Colonic mucosa (tissue), 4 donors: Measurements from ENCODE around the gene SUMO3. TPM values are rescaled to one million over a fixed set of nuclear protein-coding genes. Genes with fewer than 3 reads are reported as not detected.

Experiments used
- DNase-seq: peaks from one replicate; pipeline ENCODE4 v3.0.0-alpha.2; 2020
- H3K27ac ChIP-seq: fragments of 200-600 bp; one replicate; pipeline ENCODE4 v1.8.0; 2021
- H3K27me3 ChIP-seq: fragments of 200-600 bp; one replicate; pipeline ENCODE4 v1.8.0; 2021
- H3K36me3 ChIP-seq: fragments of 200-600 bp; one replicate; pipeline ENCODE4 v1.8.0; 2021
- H3K4me1 ChIP-seq: fragments of 200-600 bp; one replicate; pipeline ENCODE4 v1.8.0; 2021; ENCODE audit warnings: mild to moderate bottlenecking
- H3K4me3 ChIP-seq: fragments of 200-600 bp; one replicate; pipeline ENCODE4 v1.8.0; 2021
- H3K9ac ChIP-seq, 2 donors: one replicate each; pipeline ENCODE4 v1.7.0; 2013; ENCODE audit warnings: control low read depth in 2 of 2, low read depth in 2 of 2, low read length in 2 of 2
- H3K9me3 ChIP-seq: fragments of 200-600 bp; one replicate; pipeline ENCODE4 v1.8.0; 2021
- CTCF ChIP-seq: fragments of 200-600 bp; IDR thresholded peaks from one replicate; pipeline ENCODE4 v1.8.0; 2022; ENCODE audit warnings: antibody characterized with exemption, mild to moderate bottlenecking
- intact Hi-C: fragments of 100-400 bp; cut with DNase I; formaldehyde crosslinking; loops from one replicate; pipeline ENCODE4 v1.14.1; 2022
- total RNA-seq, 2 donors: library from RNA; stranded (reverse); fragmentation: NEBNext Ultra II Directional in 1 of 2; extraction: Animal tissue kit (Norgen Biotek cat#: 25700) in 1 of 2; gene quantifications; one replicate each; pipeline ENCODE4 v1.2.1, GENCODE V29; 2021
- donor health status: healthy.
- donor health status: DM: no; HTN: no; CAD: no.
- donor health status: DM: no; HTN: no; CAD: no.

The SUMO3 gene
- total RNA-seq, 2 donors from 2014 or later = 81.3 to 82.8 TPM

DNA sequence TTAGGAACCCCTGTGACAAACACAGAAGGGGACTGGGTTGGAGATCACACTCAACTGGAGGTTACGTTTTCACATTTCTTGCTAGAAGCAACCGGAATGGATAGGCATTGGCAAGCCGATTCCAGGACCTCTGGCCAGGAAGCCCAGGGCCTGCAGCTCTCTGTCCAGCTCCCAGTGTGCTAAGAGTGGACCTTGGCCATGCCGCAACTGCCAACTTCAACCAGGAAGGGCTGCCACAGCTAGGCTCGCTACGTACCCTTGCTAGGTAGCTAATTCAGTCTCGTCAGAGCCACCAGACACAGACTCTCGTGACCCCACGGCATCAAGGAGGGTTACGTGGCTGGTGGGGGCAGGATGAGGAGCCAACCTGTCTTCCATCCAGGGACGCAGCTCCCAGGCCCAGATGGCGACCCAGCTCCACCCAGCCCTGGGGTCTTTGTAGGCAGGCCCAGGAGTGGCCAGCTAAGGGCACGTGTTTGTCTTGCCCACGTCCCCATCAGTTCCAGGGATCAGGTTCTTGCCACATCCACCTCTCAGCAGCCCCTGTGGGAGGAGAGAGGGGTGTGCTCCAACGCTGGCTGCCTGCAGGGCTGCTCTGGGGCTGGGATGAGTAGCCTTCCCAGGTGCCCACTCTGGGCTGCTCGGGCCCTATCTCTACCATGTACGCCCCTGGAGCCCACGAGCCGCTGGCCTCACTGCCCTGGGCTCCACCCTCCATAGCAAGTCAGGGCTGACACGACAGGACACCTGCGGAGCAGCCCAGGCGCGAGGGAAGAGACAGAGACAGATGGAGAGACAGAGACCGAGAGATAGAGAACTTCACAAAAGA, 55.4 kb downstream of the SUMO3 start:
- no peak for TF ChIP-seq CTCF
- no peaks in the 10 kb centered on the region for H3K27me3 ChIP-seq
- no peak overlapping the region for H3K4me3 ChIP-seq
- H3K9ac ChIP-seq = no peak overlapping the region
- H3K9me3 ChIP-seq = no peaks in the 10 kb centered on the region
- H3K36me3 ChIP-seq = no peaks in the 10 kb centered on the region
- DNase-seq = no peak
- no peak overlapping the region for H3K27ac ChIP-seq
- no peaks in the 10 kb centered on the region for H3K4me1 ChIP-seq
- intact Hi-C loops = no loop called here

DNA sequence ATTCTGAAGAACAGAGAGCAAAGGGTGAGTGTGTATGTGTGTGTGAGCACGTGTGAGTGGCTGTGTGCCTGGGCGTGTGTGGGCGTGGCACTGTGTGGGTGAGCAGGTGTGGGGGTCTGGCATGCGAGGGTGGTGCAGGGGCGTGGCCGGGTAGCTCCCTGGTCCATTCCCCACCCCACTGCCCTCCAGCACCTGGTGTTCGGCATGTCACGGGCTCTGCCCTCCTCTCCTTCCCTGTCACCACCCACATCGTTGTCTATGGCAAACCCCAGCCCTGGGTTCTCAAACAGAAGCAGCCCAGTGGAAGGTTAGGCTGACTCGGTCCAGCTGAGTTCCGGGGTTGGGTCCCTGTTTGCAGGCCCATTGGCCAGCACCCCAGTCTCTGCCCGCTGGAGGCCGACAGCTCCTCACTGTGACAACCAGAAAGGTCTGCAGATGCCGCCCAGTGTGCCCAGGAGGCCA, 56.1 kb downstream of the SUMO3 start:
- no peak for TF ChIP-seq CTCF
- H3K4me3 ChIP-seq = no peak overlapping the region
- H3K4me1 ChIP-seq = no peaks in the 10 kb centered on the region
- no peaks in the 10 kb centered on the region for H3K9me3 ChIP-seq
- peak overlapping the region in 1 of 2 donors; percentile 3 for H3K9ac ChIP-seq
- peak; percentile 43 for DNase-seq
- intact Hi-C loops = no loop called here
- no peaks in the 10 kb centered on the region for H3K36me3 ChIP-seq
- no peaks in the 10 kb centered on the region for H3K27me3 ChIP-seq
- H3K27ac ChIP-seq = no peak overlapping the region

DNA sequence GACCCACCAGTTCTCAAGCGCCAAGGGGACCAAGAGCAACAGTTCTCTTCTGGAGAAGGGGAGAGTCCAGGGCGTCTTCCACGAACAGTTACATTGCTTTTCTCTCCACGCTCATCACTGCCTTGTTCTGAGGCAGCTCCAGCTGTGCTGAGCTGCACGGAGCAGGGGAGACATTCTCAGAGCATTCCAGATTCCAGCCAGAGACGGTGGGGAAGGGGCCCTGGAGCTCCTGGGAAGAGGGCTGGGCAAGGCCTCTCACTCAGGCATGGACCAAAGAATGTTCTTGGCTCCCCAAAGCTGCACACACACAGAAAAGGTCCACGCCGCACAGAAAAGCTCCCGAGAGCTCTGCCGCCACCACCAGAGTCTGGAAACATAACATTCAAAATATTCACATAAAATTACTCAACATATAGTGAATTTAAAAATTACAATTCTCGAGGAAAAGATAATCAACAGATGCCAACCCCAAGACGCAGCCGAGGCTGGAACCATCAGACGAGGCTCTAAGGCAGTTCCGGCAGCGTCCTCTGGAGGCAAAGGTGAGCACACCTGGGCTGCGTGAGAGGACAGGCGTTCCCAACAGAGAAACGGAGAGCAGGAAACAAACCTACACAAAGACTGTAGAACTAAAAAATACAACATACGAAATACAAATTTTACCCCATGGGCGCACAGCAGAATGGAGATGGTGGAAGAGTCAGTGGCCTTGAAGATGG, 56.7 kb downstream of the SUMO3 start:
- peak; percentile 53 for TF ChIP-seq CTCF
- Histone ChIP-seq H3K27ac (no peak overlapping the region), H3K4me3 (no peak overlapping the region), H3K9ac (peak overlapping the region in 1 of 2 donors; percentile 3), H3K9me3 (no peaks in the 10 kb centered on the region), H3K4me1 (no peaks in the 10 kb centered on the region), H3K27me3 (no peaks in the 10 kb centered on the region), H3K36me3 (no peaks in the 10 kb centered on the region)
- DNase-seq = peak; percentile 54
- intact Hi-C loops = no loop called here

- no peak overlapping the region for H3K4me3 ChIP-seq
- H3K36me3 ChIP-seq = no peaks in the 10 kb centered on the region
- TF ChIP-seq CTCF = no peak
- no peaks in the 10 kb centered on the region for H3K4me1 ChIP-seq
- no peak for DNase-seq
- intact Hi-C loops = no loop called here
- H3K9ac ChIP-seq = no peak overlapping the region
- H3K27ac ChIP-seq = no peak overlapping the region
- no peaks in the 10 kb centered on the region for H3K9me3 ChIP-seq
- no peaks in the 10 kb centered on the region for H3K27me3 ChIP-seq
Measured at GRCh38 chr21:44760376-44760775, 57.5 kb downstream of the SUMO3 start.

- no peak for TF ChIP-seq CTCF
- H3K27me3 ChIP-seq = no peaks in the 10 kb centered on the region
Measured at GRCh38 chr21:44759628-44760285, 58.1 kb downstream of the SUMO3 start.

More at GRCh38 chr21:44759628-44760285, 58.1 kb downstream of the SUMO3 start:
- Histone ChIP-seq H3K4me3 (no peak overlapping the region), H3K27ac (no peak overlapping the region), H3K4me1 (no peaks in the 10 kb centered on the region), H3K9me3 (no peaks in the 10 kb centered on the region), H3K36me3 (no peaks in the 10 kb centered on the region), H3K9ac (no peak overlapping the region)
- no peak for DNase-seq
- intact Hi-C loops = no loop called here
